EH (cell line): ENCODE results near the gene FCHSD2.
"Not testable (repeated sequence)": the region's sequence is repeated elsewhere in the genome, so short reads cannot be mapped to it uniquely, and the experiment has no call there.

Source experiments
- DNase-seq: peaks from one replicate; pipeline ENCODE4 v3.0.0-alpha.2; 2015; ENCODE audit warnings: low read depth

The FCHSD2 gene

GRCh38 chr11:72926076-72926475 is 216.0 kb downstream of the FCHSD2 start:
- DNase-seq = no peak

- no peak for DNase-seq
Measured at GRCh38 chr11:72925656-72926055, 216.5 kb downstream of the FCHSD2 start.

- DNase-seq = peak; percentile 49
Measured at GRCh38 chr11:72924568-72925190, 217.4 kb downstream of the FCHSD2 start.

GRCh38 chr11:72921028-72921716 is 220.9 kb downstream of the FCHSD2 start:
- DNase-seq = no peak

GRCh38 chr11:72920001-72920400 is 222.1 kb downstream of the FCHSD2 start:
- no peak for DNase-seq

- peak; percentile 35 for DNase-seq
Measured at GRCh38 chr11:72918851-72919250, 223.3 kb downstream of the FCHSD2 start.

- DNase-seq = peak; percentile 2
Measured at GRCh38 chr11:72912253-72912652, 229.9 kb downstream of the FCHSD2 start.

GRCh38 chr11:72909558-72910388 is 232.3 kb downstream of the FCHSD2 start:
- DNase-seq = not testable (repeated sequence)

- peak; percentile 35 for DNase-seq
Measured at GRCh38 chr11:72908032-72908676, 234.0 kb downstream of the FCHSD2 start.

GRCh38 chr11:72904016-72904415 is 238.1 kb downstream of the FCHSD2 start:
- DNase-seq = no peak

- DNase-seq = no peak
Measured at GRCh38 chr11:72901374-72901773, 240.7 kb downstream of the FCHSD2 start.

GRCh38 chr11:72900013-72900412 is 242.1 kb downstream of the FCHSD2 start:
- no peak for DNase-seq

- DNase-seq = peak; percentile 13
Measured at GRCh38 chr11:72899238-72899637, 242.9 kb downstream of the FCHSD2 start.

- DNase-seq = no peak
Measured at GRCh38 chr11:72897506-72897905, 244.6 kb downstream of the FCHSD2 start.

- DNase-seq = peak; percentile 29
Measured at GRCh38 chr11:72896431-72896830, 245.7 kb downstream of the FCHSD2 start.

- DNase-seq = no peak
Measured at GRCh38 chr11:72890881-72891280, 251.2 kb downstream of the FCHSD2 start.

GRCh38 chr11:72886619-72887018 is 255.5 kb downstream of the FCHSD2 start:
- DNase-seq = no peak

- DNase-seq = no peak
Measured at GRCh38 chr11:72885749-72886609, 256.1 kb downstream of the FCHSD2 start.

- no peak for DNase-seq
Measured at GRCh38 chr11:72876147-72876546, 266.0 kb downstream of the FCHSD2 start.

- DNase-seq = no peak
Measured at GRCh38 chr11:72875736-72876135, 266.4 kb downstream of the FCHSD2 start.

- no peak for DNase-seq
Measured at GRCh38 chr11:72872012-72872411, 270.1 kb downstream of the FCHSD2 start.
